Vagina (tissue), 2 donors: ENCODE data around the gene CACNA2D4. TPM values are rescaled to one million over a fixed set of nuclear protein-coding genes. Genes with fewer than 3 reads are reported as not detected.

Experiments
- DNase-seq, 2 donors: peaks; one replicate each; pipeline ENCODE4 v3.0.0-alpha.2; 2017; ENCODE audit errors: extremely low spot score in 2 of 2
- H3K27ac ChIP-seq: fragments of 200-600 bp; sonication (generic); one replicate; pipeline ENCODE4 v1.5.1; 2019
- H3K27me3 ChIP-seq: fragments of 200-600 bp; sonication (generic); one replicate; pipeline ENCODE4 v1.5.1; 2019
- H3K36me3 ChIP-seq, 2 donors: fragments of 200-600 bp; sonication (generic); one replicate each; pipeline ENCODE4 v1.5.1; 2017 to 2019
- H3K4me1 ChIP-seq: fragments of 200-600 bp; sonication (generic); one replicate; pipeline ENCODE4 v1.5.1; 2019
- H3K4me3 ChIP-seq, 2 donors: fragments of 200-600 bp; sonication (generic); 1 replicate in 1 of 2; 2 replicates in 1 of 2; pipeline ENCODE4 v1.5.1; 2016 to 2019
- H3K9me3 ChIP-seq: fragments of 200-600 bp; sonication (generic); one replicate; pipeline ENCODE4 v1.5.1; 2019
- CTCF ChIP-seq, 3 experiments: fragments of 450-650 bp in 2 of 3; fragments of 200-600 bp in 1 of 3; sonication (generic) in 1 of 3; IDR thresholded peaks; one replicate each; pipeline ENCODE4 v1.5.1; 2017 to 2019; ENCODE audit warnings: antibody characterized with exemption in 3 of 3, mild to moderate bottlenecking in 2 of 3, moderate library complexity in 2 of 3
- POLR2A ChIP-seq, 2 donors: fragments of 450-650 bp; IDR thresholded peaks; one replicate each; pipeline ENCODE4 v1.6.1; 2017; ENCODE audit warnings: antibody characterized with exemption in 2 of 2, mild to moderate bottlenecking in 2 of 2, moderate library complexity in 2 of 2
- POLR2AphosphoS5 ChIP-seq, 2 donors: sonication (generic); formaldehyde crosslinking; IDR thresholded peaks; one replicate each; pipeline ENCODE4 v1.9.0; 2017; ENCODE audit warnings: antibody characterized with exemption in 2 of 2, mild to moderate bottlenecking in 2 of 2, low read depth in 1 of 2; ENCODE audit not compliant: insufficient read depth in 1 of 2
- intact Hi-C: fragments of 100-400 bp; cut with DNase I; formaldehyde crosslinking; loops from one replicate; pipeline ENCODE4 v1.15.1; 2023
- total RNA-seq: library from RNA; depleted of rRNA; stranded (reverse); fragments of >200 nt; gene quantifications from one replicate; pipeline ENCODE4 v1.2.3, GENCODE V29; 2016

The CACNA2D4 gene
- total RNA-seq, 1 donor from 2014 or later, result 2.2 TPM

- Histone ChIP-seq H3K36me3 (no peaks in the 10 kb centered on the region), H3K4me1 (no peaks in the 10 kb centered on the region), H3K4me3 (no peak overlapping the region), H3K9me3 (peaks cover 5% of the 10 kb centered on the region), H3K27ac (no peak overlapping the region), H3K27me3 (no peaks in the 10 kb centered on the region)
- no peak for DNase-seq
- intact Hi-C loops, result no loop called here
- TF ChIP-seq POLR2A (IDR thresholded peaks at IDR 0.05) (no peak), CTCF (IDR thresholded peaks at IDR 0.05) (no peak), POLR2AphosphoS5 (IDR thresholded peaks at IDR 0.05; ENCODE audit: insufficient read depth in 1 of 2, low read depth in 1 of 2) (no peak)
Measured at GRCh38 chr12:1896964-1897363, 21.5 kb downstream of the CACNA2D4 start.

- DNase-seq, result no peak
- no peak overlapping the region for H3K4me3 ChIP-seq
- TF ChIP-seq POLR2A (IDR thresholded peaks at IDR 0.05) (no peak), CTCF (IDR thresholded peaks at IDR 0.05) (no peak), POLR2AphosphoS5 (IDR thresholded peaks at IDR 0.05; ENCODE audit: insufficient read depth in 1 of 2, low read depth in 1 of 2) (no peak)
- no peak overlapping the region for H3K27ac ChIP-seq
- intact Hi-C loops, result no loop called here
- no peaks in the 10 kb centered on the region for H3K36me3 ChIP-seq
- no peaks in the 10 kb centered on the region for H3K4me1 ChIP-seq
- peaks cover 9% of the 10 kb centered on the region for H3K9me3 ChIP-seq
- no peaks in the 10 kb centered on the region for H3K27me3 ChIP-seq
Measured at GRCh38 chr12:1890810-1891209, 27.6 kb downstream of the CACNA2D4 start.

- TF ChIP-seq POLR2A (IDR thresholded peaks at IDR 0.05) (no peak), CTCF (IDR thresholded peaks at IDR 0.05) (no peak), POLR2AphosphoS5 (IDR thresholded peaks at IDR 0.05; ENCODE audit: insufficient read depth in 1 of 2, low read depth in 1 of 2) (no peak)
Measured at GRCh38 chr12:1890119-1890703, 28.2 kb downstream of the CACNA2D4 start.

GRCh38 chr12:1888923-1889322 is 29.5 kb downstream of the CACNA2D4 start:
- H3K4me3 ChIP-seq, result no peak overlapping the region
- H3K36me3 ChIP-seq, result no peaks in the 10 kb centered on the region
- H3K27me3 ChIP-seq, result no peaks in the 10 kb centered on the region
- DNase-seq, result no peak
- H3K4me1 ChIP-seq, result no peaks in the 10 kb centered on the region
- intact Hi-C loops, result no loop called here
- H3K9me3 ChIP-seq, result peaks cover 9% of the 10 kb centered on the region
- no peak overlapping the region for H3K27ac ChIP-seq
- TF ChIP-seq POLR2A (IDR thresholded peaks at IDR 0.05) (no peak), POLR2AphosphoS5 (IDR thresholded peaks at IDR 0.05; ENCODE audit: insufficient read depth in 1 of 2, low read depth in 1 of 2) (no peak), CTCF (IDR thresholded peaks at IDR 0.05) (no peak)

More at GRCh38 chr12:1890119-1890703, 28.2 kb downstream of the CACNA2D4 start:
- H3K9me3 ChIP-seq, result peaks cover 9% of the 10 kb centered on the region
- H3K27ac ChIP-seq, result no peak overlapping the region
- no peaks in the 10 kb centered on the region for H3K4me1 ChIP-seq
- intact Hi-C loops, result no loop called here
- no peaks in the 10 kb centered on the region for H3K27me3 ChIP-seq
- H3K36me3 ChIP-seq, result no peaks in the 10 kb centered on the region
- no peak for DNase-seq
- no peak overlapping the region for H3K4me3 ChIP-seq

GRCh38 chr12:1886396-1887008 is 31.9 kb downstream of the CACNA2D4 start:
- TF ChIP-seq POLR2AphosphoS5 (IDR thresholded peaks at IDR 0.05; ENCODE audit: insufficient read depth in 1 of 2, low read depth in 1 of 2) (no peak), CTCF (IDR thresholded peaks at IDR 0.05) (no peak), POLR2A (IDR thresholded peaks at IDR 0.05) (no peak)
- Histone ChIP-seq H3K36me3 (no peaks in the 10 kb centered on the region), H3K27me3 (no peaks in the 10 kb centered on the region), H3K4me1 (no peaks in the 10 kb centered on the region), H3K27ac (no peak overlapping the region), H3K4me3 (no peak overlapping the region), H3K9me3 (no peaks in the 10 kb centered on the region)
- DNase-seq, result no peak
- intact Hi-C loops, result no loop called here
